Mesenteric fat pad (tissue), 1 donor: ENCODE results near the gene RASGRP1. TPM values are rescaled to one million over a fixed set of nuclear protein-coding genes. Genes with fewer than 3 reads are reported as not detected.

Experiments used
- DNase-seq: peaks from one replicate; pipeline ENCODE4 v3.0.0-alpha.2; 2020; ENCODE audit warnings: low spot score
- total RNA-seq: library from RNA; stranded (reverse); fragmentation: NEBNext Ultra II Directional; extraction: Animal tissue kit (Norgen Biotek cat#: 25700); gene quantifications from one replicate; pipeline ENCODE4 v1.2.1, GENCODE V29; 2021
- donor health status: DM: yes; HTN: yes; CAD: no.

The RASGRP1 gene
- total RNA-seq, 1 donor from 2014 or later, result 1.1 TPM

- no peak for DNase-seq
These were observed 28.4 kb downstream of the RASGRP1 start for GRCh38 chr15:38536201-38536676.

DNA sequence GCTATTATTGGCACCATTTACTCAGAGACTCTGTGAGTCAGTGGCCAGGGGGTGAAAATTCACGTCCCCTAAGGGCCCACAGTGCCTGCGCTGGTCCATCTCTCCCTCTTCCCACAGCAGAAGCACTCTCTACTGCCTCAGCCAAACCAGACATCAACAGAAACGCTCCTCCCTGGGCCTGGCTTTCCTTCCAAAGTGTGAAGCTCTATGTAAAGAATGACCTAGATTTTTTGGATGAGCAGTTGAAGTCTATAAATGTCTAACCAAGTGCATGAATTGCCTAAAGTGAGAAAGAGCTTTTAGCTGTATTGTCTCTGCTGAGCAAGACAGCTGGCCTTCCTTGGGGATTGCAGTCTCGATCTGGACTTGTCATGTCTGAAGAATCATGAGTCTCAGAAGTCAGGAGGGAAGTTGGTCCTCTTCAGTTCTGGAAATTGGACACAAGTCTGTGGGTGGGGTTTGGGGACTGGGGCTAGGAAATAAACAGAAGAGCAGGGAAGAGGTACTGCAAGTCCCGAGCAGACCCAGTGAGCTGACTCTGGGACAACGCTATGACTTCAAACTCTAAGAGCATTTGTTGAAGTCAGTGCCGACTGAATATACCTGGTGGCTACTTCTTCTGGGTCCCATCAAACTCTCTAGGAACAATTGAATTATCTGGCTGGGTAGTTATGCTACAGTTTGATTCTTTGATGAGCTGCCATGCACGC is 29.0 kb downstream of the RASGRP1 start:
- DNase-seq, result no peak

DNA sequence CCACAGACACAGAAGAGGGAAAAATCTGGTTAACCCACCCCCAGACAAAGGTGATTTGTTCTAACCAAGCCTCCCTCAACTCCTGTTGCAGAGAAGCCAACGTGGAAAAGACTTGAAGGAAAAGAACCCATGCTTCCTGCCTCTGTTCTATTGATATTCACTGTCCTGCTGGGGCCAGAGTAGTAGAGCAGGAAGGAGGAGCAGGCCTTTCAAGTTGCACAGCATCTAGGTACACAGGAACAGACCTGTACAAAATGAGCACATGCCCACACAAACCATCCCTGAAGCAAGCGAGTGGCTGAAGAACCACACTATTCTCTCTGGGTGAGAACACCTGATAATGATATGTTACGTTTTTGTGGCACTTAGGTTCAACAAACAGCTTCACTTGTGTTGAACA is 29.9 kb downstream of the RASGRP1 start:
- DNase-seq, result no peak

- no peak for DNase-seq
These were observed 30.7 kb downstream of the RASGRP1 start for GRCh38 chr15:38533926-38534325.

- DNase-seq, result no peak
These were observed 31.1 kb downstream of the RASGRP1 start for GRCh38 chr15:38533416-38533915.

GRCh38 chr15:38532728-38533127 is 31.9 kb downstream of the RASGRP1 start:
- DNase-seq, result no peak

DNA sequence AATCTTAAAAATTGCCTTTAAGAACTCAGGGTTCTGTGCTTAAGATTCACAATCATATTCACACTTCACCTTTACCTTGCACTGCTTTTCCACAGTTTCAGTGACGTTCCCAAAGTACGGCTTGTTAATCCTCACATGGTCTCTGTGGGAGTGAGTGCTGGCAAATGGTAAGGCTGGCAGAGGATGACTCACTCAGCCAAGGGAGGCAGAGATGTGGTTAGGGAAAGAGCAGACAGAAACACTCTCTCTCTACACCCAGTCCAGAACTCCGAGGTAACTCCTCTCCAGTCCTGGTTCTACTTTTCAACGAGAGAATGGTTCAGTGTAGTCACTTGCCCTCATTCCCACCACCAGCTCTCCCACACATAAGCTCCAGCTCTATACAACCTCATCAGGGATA is 33.1 kb downstream of the RASGRP1 start:
- no peak for DNase-seq

- DNase-seq, result no peak
These were observed 34.5 kb downstream of the RASGRP1 start for GRCh38 chr15:38530113-38530512.

DNA sequence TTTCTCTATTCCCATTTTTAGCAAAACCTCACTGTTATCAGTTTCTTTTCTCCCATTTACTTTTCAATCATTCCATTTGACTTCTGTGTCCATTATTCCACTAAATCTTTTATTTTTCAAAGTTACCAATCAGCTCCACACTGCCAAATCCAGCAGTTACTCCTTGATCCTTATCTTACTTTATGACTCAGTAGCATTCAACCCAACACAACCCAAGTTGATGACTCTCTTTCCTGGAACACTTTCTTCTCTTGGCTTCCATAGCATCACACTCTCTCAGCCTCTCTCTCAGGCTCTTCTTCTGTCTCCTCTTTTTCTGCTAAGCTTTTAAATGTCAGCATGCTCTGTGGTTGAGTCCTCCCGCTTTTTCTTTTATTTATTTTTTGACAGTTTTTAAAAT is 36.3 kb downstream of the RASGRP1 start:
- no peak for DNase-seq

DNA sequence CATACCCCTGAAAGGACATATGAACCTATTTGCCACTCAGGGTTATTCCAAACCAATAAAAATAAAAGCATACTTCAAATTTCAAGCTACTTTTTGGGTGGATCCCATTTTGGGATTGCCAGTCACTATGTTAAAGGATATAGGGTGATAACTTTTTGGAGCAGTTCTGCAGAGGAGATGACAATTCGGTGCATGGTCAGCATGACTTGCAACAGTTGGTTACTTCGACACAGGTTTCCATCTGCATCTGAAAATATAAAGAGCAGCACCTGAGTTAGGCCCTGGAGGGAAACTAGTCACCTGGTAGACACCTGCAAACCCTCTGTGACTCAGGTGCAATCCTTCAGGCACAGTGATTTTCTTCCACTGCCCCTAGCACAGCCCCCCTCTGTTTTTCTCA is 38.5 kb downstream of the RASGRP1 start:
- DNase-seq, result no peak

GRCh38 chr15:38525489-38525888 is 39.1 kb downstream of the RASGRP1 start:
- no peak for DNase-seq

DNA sequence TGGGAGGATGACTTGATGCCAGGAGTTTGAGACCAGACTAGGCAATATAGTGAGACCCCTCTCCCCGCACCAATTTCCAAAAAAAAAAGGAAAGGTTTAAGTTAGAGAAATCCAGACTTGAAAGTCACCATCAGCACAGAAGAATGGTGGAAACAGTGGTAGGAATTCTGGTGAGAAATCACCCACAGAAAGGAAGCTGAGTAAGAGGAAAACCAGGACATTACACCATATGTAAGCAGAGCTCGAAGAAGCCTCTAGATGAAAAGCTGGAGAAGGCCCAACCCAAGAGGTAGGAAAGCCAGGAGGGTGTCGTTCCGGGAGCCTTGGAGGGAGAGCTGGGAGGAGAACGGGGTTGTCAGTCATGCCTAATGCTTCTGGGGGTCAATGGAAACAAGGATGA is 40.5 kb downstream of the RASGRP1 start:
- no peak for DNase-seq

- DNase-seq, result no peak
These were observed 41.7 kb downstream of the RASGRP1 start for GRCh38 chr15:38522922-38523321.

- DNase-seq, result no peak
These were observed 43.3 kb downstream of the RASGRP1 start for GRCh38 chr15:38521316-38521715.

- DNase-seq, result no peak
These were observed 44.6 kb downstream of the RASGRP1 start for GRCh38 chr15:38520035-38520434.

DNA sequence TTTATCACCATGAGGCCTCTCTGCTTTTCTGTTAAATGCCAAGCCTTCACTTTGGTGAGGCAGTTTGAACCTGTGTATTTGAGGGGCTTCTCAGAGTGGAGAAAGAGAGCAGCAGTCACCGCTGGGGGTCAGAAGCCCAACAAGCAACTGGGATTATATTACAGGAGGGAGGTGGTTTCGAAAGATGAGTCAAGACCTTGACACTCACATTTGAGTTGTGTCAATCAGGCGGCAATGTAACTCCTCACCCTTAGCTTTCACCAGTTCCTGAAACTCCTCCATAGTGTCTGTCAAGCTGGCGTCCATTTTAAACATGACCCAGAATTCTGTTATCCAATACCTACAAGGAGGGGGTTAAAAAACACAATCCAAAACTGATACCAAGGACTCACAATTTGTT is 46.5 kb downstream of the RASGRP1 start:
- no peak for DNase-seq

- DNase-seq, result no peak
These were observed 47.2 kb downstream of the RASGRP1 start for GRCh38 chr15:38517312-38517975.

- DNase-seq, result no peak
These were observed 48.0 kb downstream of the RASGRP1 start for GRCh38 chr15:38516626-38517025.

GRCh38 chr15:38514601-38515000 is 50.0 kb downstream of the RASGRP1 start:
- DNase-seq, result no peak

- no peak for DNase-seq
These were observed 51.7 kb downstream of the RASGRP1 start for GRCh38 chr15:38512901-38513300.

- DNase-seq, result no peak
These were observed 55.5 kb downstream of the RASGRP1 start for GRCh38 chr15:38509152-38509551.

DNA sequence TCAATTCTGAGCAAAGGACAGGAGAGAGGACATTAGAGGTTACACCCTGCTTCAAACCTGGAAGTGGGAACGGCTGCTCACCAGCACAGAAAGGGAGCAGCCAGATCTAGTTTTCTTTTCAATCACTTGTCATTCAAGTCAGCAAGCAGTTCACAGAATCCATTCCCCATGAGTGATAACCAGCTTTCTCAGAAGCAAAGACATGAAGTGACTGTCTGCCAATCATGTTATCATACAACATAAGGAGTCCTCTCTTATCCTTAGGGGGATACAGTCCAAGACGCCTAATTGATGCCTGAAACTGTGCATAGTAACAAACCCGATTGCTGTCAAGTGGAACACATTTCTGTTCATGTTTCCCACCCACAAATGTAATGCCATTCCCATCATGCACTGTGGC is 56.0 kb downstream of the RASGRP1 start:
- no peak for DNase-seq

- no peak for DNase-seq
These were observed 57.0 kb downstream of the RASGRP1 start for GRCh38 chr15:38507570-38507969.
